Naive B cell (primary cell): ENCODE measurements around the gene CIDEC. TPM values are rescaled to one million over a fixed set of nuclear protein-coding genes. Genes with fewer than 3 reads are reported as not detected.
"Not testable (repeated sequence)": the region's sequence is repeated elsewhere in the genome, so short reads cannot be mapped to it uniquely, and the experiment has no call there.

Experiments
- ATAC-seq, 2 donors: fragments of 150-1000 bp; cut with Tn5 transposase; 2 replicates each; pipeline ENCODE4 v1.10.0; 2021; ENCODE audit warnings: low read depth in 2 of 2, mild to moderate bottlenecking in 2 of 2, moderate library complexity in 2 of 2
- DNase-seq: peaks from one replicate; pipeline ENCODE4 v3.0.0; 2022
- H3K27ac Mint-ChIP-seq, 6 donors: one replicate each; pipeline ENCODE4 v1.8.0; 2020 to 2022; ENCODE audit warnings: mild to moderate bottlenecking in 6 of 6, mixed read lengths in 6 of 6, moderate library complexity in 5 of 6, inconsistent platforms in 2 of 6
- H3K27me3 Mint-ChIP-seq, 3 donors: one replicate each; pipeline ENCODE4 v1.8.0; 2021 to 2022; ENCODE audit warnings: mixed read lengths in 3 of 3, mild to moderate bottlenecking in 1 of 3
- H3K36me3 Mint-ChIP-seq, 2 donors: one replicate each; pipeline ENCODE4 v1.8.0; 2020 to 2022; ENCODE audit warnings: mixed read lengths in 2 of 2, inconsistent platforms in 1 of 2, mild to moderate bottlenecking in 1 of 2
- H3K4me1 Mint-ChIP-seq, 3 donors: one replicate each; pipeline ENCODE4 v1.8.0; 2020 to 2022; ENCODE audit warnings: mixed read lengths in 3 of 3, inconsistent platforms in 1 of 3, mild to moderate bottlenecking in 1 of 3, moderate library complexity in 1 of 3
- H3K4me3 Mint-ChIP-seq, 8 donors: one replicate each; pipeline ENCODE4 v1.8.0; 2020 to 2022; ENCODE audit warnings: mild to moderate bottlenecking in 8 of 8, mixed read lengths in 8 of 8, moderate library complexity in 8 of 8, inconsistent platforms in 2 of 8
- H3K9me3 Mint-ChIP-seq, 7 donors: one replicate each; pipeline ENCODE4 v1.8.0; 2020 to 2022; ENCODE audit warnings: mixed read lengths in 7 of 7, mild to moderate bottlenecking in 5 of 7, inconsistent platforms in 2 of 7, moderate library complexity in 1 of 7
- polyA plus RNA-seq, 6 donors: library from polyadenylated mRNA; unstranded; fragments of 300-500 nt; fragmentation: Illumina TruSeq; gene quantifications; one replicate each; pipeline ENCODE4 v1.2.3, GENCODE V29; 2021; ENCODE audit warnings: low read depth in 6 of 6

CIDEC gene
- polyA plus RNA-seq, 6 donors from 2014 or later: 0.36 TPM; not detected in 5

DNA sequence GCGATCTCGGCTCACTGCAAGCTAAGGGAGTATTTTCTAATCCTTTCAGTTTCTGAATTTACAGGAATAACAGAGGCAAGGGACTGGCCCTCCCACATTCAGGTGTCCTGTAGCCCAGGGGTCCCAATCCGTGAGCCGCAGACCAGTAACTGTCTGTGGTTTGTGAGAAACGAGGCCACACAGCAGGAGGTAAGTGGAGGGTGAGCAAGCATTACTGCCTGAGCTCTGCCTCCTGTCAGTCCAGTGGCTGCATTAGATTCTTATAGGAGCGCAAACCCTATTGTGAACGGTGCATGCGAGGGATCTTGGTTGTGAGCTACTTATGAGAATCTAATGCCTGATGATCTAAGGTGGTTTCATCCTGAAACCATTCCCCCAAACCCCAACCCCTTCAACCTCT is 31.8 kb upstream of the CIDEC start:
- peaks cover 0 to 24% (median 9%) of the 10 kb centered on the region in 3 donors for H3K27me3 Mint-ChIP-seq
- no peaks in the 10 kb centered on the region for H3K9me3 Mint-ChIP-seq
- DNase-seq (no peak), ATAC-seq (no peak)
- no peak overlapping the region for H3K4me3 Mint-ChIP-seq
- H3K27ac Mint-ChIP-seq: no peak overlapping the region
- no peaks in the 10 kb centered on the region for H3K36me3 Mint-ChIP-seq
- H3K4me1 Mint-ChIP-seq: peaks cover 8 to 24% (median 21%) of the 10 kb centered on the region in 3 donors

DNA sequence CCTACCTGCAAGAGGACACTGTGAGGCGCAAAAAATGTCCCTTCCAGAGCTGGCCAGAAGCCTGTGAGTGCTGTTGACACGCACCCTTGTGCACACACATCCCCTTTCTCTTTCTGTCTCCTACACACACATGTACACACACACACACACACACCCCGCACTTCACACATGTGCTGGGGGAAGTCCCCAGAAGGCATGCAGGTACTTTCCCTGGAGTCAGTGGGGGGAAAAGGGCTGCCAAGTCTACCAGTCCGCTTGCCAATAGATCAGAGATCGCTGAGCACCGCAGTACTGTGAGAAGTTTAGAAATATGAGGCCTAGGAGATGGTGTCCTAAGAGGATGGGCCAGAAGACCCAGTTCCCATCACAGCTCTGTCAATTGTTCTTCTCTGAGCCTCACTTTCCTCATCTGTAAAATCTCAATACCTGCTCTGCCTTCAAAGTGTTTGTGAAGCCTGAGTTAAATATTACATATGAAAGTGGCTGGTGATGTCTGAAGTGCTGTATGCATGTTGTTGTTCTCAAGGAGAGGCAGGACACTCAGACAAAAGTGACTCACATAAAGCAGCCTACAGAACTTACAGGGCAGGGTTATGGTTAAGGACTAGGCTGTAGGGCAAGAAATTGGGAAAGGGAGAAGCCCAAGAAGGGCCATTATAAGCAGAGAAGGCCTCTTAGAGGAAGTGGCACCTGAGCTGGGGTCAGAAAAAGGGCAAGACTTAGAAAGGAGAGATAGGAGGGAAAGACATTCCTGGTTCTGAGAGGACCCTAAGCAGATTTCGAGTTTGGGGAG is 29.4 kb upstream of the CIDEC start:
- Mint-ChIP-seq H3K4me1 (peaks cover 0 to 6% (median 3%) of the 10 kb centered on the region in 3 donors), H3K27ac (peak overlapping the region in 3 of 6 donors; percentile 2 to 71 (median 16)), H3K4me3 (peak overlapping the region in 2 of 8 donors; percentile 36), H3K9me3 (no peaks in the 10 kb centered on the region), H3K36me3 (no peaks in the 10 kb centered on the region), H3K27me3 (peaks cover 0 to 18% (median 9%) of the 10 kb centered on the region in 3 donors)
- no peak for DNase-seq
- peak; percentile 28 to 41 for ATAC-seq

DNA sequence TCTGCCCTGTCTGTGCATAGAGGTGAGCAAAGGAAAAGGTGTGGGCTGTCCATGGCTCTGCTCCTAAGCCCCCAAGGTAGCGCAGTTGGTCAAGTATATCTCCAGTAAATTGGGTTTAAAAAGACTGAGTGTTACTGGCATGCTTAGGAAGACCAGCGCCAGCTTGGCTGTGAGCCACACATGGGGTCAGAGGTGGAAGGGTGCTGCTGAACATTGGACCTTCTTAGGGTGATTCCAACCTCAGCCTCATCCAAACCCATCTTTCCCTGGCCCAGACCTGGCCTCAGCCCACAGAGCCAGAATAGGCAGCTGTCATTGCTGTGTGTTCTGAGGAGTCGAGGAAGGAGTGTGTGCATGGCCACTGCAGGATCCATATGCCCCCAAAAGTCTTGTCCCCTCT is 28.2 kb upstream of the CIDEC start:
- peak overlapping the region in 1 of 6 donors; percentile 15 for H3K27ac Mint-ChIP-seq

DNA sequence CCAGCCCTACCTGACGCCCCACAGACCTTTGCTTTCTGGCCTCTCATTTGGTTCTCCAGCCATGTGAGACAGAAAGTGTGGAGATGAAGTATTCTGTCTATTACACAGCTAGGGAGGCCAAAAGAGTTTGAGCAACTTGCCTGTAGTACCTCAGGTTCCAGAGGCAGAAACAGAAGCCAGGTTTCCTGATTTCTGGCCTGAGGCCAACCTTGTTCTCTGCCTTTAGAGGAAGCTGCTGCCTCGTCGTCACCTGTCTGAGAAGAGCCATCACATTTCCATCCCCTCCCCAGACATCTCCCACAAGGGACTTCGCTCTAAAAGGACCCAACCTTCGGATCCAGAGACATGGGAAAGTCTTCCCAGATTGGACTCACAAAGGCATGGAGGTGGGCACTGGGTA is 26.4 kb upstream of the CIDEC start:
- DNase-seq (no peak), ATAC-seq (no peak)
- peak overlapping the region in 1 of 6 donors; percentile 37 for H3K27ac Mint-ChIP-seq
- H3K27me3 Mint-ChIP-seq: peaks cover 0 to 13% (median 0%) of the 10 kb centered on the region in 3 donors
- peaks cover 0 to 9% (median 0%) of the 10 kb centered on the region in 3 donors for H3K4me1 Mint-ChIP-seq
- no peaks in the 10 kb centered on the region for H3K36me3 Mint-ChIP-seq
- no peaks in the 10 kb centered on the region for H3K9me3 Mint-ChIP-seq
- H3K4me3 Mint-ChIP-seq: no peak overlapping the region

More for the DNA sequence above, 28.2 kb upstream of the CIDEC start:
- ATAC-seq (no peak), DNase-seq (no peak)
- Mint-ChIP-seq H3K4me3 (no peak overlapping the region), H3K27me3 (peaks cover 0 to 16% (median 9%) of the 10 kb centered on the region in 3 donors), H3K36me3 (no peaks in the 10 kb centered on the region), H3K9me3 (no peaks in the 10 kb centered on the region), H3K4me1 (peaks cover 0 to 6% (median 0%) of the 10 kb centered on the region in 3 donors)

DNA sequence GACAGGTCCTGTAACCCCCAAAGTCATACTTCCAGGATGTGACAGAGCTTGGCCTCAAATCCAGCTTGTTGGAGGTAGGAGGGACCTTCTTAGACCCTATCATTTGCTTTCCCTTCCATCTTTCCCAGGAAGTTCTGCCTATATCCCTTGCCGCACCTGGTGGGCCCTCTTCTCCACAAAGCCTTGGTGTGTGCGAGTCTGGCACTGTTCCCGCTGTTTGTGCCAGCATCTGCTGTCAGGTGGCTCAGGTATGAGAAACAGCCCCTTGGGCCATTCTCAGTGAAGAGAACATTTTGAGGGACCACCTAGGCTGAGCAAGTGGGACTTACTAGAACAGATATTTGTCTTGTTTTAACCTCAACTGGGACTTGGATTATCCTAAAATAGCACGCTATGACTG is 23.9 kb upstream of the CIDEC start:
- DNase-seq: no peak
- Mint-ChIP-seq H3K4me1 (peaks cover 0 to 7% (median 4%) of the 10 kb centered on the region in 3 donors), H3K27ac (no peak overlapping the region), H3K4me3 (no peak overlapping the region), H3K27me3 (peaks cover 0 to 9% (median 0%) of the 10 kb centered on the region in 3 donors), H3K36me3 (no peaks in the 10 kb centered on the region), H3K9me3 (no peaks in the 10 kb centered on the region)
- ATAC-seq: no peak

DNA sequence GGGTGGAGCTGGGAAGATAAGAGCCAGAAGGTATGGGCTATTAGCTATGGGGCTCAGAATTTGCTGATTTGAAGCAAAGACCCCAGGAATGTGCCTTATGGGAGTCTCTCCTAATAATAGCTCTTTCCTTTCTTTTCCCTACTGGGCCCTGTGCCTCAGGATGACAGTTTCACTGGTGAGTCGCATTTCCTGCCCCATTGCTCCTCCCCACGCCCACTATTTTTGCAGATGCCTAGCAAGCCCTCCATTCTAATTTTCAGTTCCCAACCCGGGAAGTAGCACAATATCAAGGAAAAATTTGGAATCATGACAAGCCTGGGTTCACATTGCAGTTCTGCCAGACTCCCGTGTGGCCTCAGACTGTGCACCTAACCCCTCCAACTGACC is 23.2 kb upstream of the CIDEC start:
- Mint-ChIP-seq H3K9me3 (no peaks in the 10 kb centered on the region), H3K4me3 (no peak overlapping the region), H3K36me3 (no peaks in the 10 kb centered on the region), H3K27ac (peak overlapping the region in 1 of 6 donors; percentile 63), H3K4me1 (peaks cover 7 to 9% (median 9%) of the 10 kb centered on the region in 3 donors), H3K27me3 (peaks cover 0 to 9% (median 0%) of the 10 kb centered on the region in 3 donors)
- DNase-seq: no peak
- ATAC-seq: no peak

DNA sequence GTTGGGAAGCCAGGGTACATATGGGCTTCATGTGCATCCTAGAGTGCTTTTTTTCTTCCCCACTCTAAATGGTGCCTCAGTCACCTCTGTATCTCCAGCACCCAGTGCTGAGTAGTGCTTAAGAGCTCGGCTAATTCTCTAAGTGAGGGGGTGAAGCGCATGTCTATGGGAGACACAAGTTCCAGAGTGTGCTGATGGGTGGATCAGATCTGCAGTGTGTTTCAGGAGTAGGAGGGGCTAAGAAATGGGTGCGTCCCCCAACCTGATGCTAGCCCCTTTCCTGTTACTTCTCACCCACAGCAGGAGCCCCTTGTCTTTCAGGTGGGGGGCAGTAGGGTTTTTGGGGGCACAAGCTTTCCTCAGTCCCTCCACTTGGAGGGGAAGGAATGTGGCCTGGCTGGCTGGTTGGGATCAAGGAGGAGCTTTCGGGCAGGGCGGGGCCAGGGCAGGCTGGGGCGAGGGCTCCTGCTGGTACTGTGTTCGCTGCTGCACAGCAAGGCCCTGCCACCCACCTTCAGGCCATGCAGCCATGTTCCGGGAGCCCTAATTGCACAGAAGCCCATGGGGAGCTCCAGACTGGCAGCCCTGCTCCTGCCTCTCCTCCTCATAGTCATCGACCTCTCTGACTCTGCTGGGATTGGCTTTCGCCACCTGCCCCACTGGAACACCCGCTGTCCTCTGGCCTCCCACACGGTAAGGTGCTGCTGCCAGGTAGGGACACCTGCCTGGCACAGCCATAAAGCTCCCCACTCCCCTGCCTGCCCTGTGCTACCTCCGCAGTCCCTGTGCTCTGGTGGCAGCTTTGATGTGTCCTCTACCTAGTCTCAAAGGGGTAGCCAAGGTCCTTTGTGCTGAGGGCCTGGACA is 22.6 kb upstream of the CIDEC start, which contains the start of gene IL17RE:
Gene IL17RE (plus strand): TSS at position 477 of the 866 bp plus-strand sequence. CDS start 85 bp downstream, at position 562.
- H3K27me3 Mint-ChIP-seq: peaks cover 0 to 9% (median 0%) of the 10 kb centered on the region in 3 donors
- H3K4me3 Mint-ChIP-seq: no peak within 1 kb of the TSS
- no peaks in the 10 kb centered on the region for H3K36me3 Mint-ChIP-seq
- DNase-seq: no peak
- peak within 1 kb of the TSS in 2 of 6 donors; percentile 63 to 69 for H3K27ac Mint-ChIP-seq
- no peaks in the 10 kb centered on the region for H3K9me3 Mint-ChIP-seq
- ATAC-seq: no peak
- H3K4me1 Mint-ChIP-seq: peaks cover 12 to 15% (median 13%) of the 10 kb centered on the region in 3 donors

DNA sequence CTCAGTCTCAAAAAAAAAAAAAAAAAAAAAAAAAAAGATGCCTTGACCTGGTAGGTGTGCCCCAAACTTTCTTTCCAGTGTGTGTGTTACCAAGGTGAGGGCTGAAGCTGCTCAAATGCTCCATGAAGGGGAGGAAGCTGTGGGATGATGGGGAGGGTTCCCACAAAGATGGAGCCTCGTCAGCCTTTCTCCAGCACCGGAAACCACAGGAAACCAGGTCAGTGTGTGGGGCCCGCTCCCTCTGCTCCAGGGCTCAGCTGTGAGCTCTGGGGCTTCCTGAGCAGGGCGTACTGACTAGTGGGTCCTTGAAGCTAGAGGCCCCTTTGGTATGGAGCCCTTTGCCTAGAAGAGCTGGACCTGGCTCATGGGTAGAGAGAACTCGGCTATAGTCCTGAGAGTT is 21.9 kb upstream of the CIDEC start:
- Mint-ChIP-seq H3K9me3 (no peaks in the 10 kb centered on the region), H3K4me1 (peaks cover 12 to 17% (median 13%) of the 10 kb centered on the region in 3 donors), H3K27me3 (peaks cover 0 to 9% (median 0%) of the 10 kb centered on the region in 3 donors), H3K36me3 (no peaks in the 10 kb centered on the region), H3K27ac (no peak overlapping the region), H3K4me3 (no peak overlapping the region)
- ATAC-seq: no peak
- DNase-seq: no peak

DNA sequence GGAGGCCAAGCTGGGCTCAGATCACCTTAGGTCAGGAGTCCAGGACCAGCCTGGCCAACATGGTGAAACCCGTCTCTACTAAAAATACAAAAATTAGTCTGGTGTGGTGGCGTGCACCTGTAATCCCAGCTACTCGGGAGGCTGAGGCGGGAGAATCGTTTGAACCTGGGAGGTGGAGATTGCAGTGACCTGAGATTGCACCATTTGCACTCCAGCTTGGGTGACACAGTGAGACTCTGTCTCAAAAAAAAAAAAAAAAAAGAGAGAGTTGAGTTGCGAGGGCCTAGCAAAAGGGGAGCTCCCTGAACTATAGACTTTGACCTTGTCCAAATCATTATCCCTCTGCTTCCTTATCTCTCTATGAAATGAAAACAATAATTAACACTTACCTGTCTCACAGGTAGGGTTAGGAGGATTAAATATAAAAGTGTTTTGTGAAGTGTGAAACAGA is 20.9 kb upstream of the CIDEC start:
- H3K9me3 Mint-ChIP-seq, ATAC-seq, H3K4me3 Mint-ChIP-seq, H3K36me3 Mint-ChIP-seq, H3K27me3 Mint-ChIP-seq, DNase-seq: not testable (repeated sequence)
- Mint-ChIP-seq H3K27ac (peak overlapping the region in 1 of 6 donors; percentile 88), H3K4me1 (peaks cover 13 to 22% (median 18%) of the 10 kb centered on the region in 3 donors)

DNA sequence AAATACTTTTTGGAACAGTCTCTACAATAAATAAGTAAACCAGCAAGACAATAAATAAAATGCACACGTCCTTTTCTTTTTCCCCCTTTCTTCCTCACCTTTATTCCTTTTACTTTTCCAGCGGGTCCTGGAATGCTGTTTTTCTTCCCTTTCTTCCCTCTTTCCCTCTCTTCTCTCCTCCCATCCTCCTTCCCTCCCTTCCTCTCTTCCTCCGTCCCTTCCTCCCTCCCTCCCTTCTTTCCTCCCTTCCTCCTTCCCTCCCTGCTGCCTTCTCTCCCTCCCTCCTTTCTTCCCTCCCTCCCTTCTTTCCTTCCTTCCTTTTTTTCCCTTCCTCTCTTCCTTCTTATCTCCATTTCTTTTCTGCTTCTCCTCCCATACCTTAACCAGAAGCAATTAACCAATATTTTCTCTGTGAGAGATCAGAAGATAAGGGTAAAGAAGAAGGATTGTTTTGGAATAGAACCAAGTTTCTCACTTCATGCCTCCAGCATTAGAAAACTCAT is 19.3 kb upstream of the CIDEC start:
- H3K9me3 Mint-ChIP-seq: no peaks in the 10 kb centered on the region
- DNase-seq (no peak), ATAC-seq (no peak)
- peaks cover 0 to 9% (median 0%) of the 10 kb centered on the region in 3 donors for H3K27me3 Mint-ChIP-seq
- H3K36me3 Mint-ChIP-seq: peaks cover 0 to 6% of the 10 kb centered on the region in 2 donors
- no peak overlapping the region for H3K4me3 Mint-ChIP-seq
- H3K27ac Mint-ChIP-seq: peak overlapping the region in 4 of 6 donors; percentile 47 to 88 (median 69)
- H3K4me1 Mint-ChIP-seq: peaks cover 21 to 35% (median 26%) of the 10 kb centered on the region in 3 donors

DNA sequence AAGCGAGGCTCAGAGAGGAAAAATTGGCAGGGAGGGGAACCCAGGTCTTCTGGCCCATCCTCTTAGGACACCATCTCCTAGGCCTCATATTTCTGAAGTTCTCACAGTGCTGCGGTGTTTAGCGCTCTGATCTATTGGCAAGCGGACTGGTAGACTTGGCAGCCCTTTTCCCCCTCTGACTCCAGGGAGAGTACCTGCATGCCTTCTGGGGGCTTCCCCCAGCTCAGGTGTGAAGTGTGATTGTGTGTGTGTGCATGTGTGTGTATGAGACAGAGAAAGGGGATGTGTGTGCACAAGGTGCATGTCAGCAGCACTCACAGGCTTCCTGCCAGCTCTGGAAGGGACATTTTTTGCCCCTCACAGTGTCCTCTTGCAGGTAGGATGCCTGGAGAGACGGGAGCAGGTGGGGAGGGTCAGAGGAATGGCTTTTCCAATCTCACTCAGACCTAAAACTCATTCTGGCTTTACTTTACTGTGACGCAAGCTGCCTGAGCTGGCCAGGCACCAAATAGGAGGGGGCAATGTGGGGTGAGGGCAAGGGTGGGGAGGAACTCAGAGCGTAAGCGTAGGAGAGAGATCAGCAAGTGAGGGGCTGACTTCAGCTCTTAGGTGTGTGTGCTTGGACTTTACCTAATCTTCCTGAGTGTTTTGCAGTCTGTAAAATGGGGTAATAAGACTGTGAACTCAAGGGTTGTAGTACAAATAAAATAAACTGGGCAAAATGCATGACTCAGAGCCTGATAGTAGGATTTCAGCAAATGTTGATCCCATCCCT is 18.6 kb upstream of the CIDEC start:
- Mint-ChIP-seq H3K27ac (peak overlapping the region in 5 of 6 donors; percentile 28 to 98 (median 41)), H3K4me3 (no peak overlapping the region), H3K9me3 (no peaks in the 10 kb centered on the region), H3K36me3 (peaks cover 0 to 6% of the 10 kb centered on the region in 2 donors), H3K27me3 (peaks cover 0 to 9% (median 0%) of the 10 kb centered on the region in 3 donors), H3K4me1 (peaks cover 28 to 42% (median 31%) of the 10 kb centered on the region in 3 donors)
- ATAC-seq: no peak
- DNase-seq: no peak
